OCI-LY3 (cell line): Measurements from ENCODE around the gene FBXO30.

Source experiments
- EZH2phosphoT487 ChIP-seq: fragments of 200-600 bp; shearing (Covaris generic); IDR thresholded peaks from 2 replicates; pipeline ENCODE4 v1.6.1; 2018; ENCODE audit warnings: antibody characterized with exemption, mixed run types, low read depth
- TF ChIP-seq, protein P1 (sequence below): fragments of 200-600, 300-600 bp; sonication (generic); IDR thresholded peaks from 2 replicates; pipeline ENCODE4 v1.5.1; 2014; ENCODE audit warnings: antibody characterized with exemption, low read length, low read depth

DNA sequence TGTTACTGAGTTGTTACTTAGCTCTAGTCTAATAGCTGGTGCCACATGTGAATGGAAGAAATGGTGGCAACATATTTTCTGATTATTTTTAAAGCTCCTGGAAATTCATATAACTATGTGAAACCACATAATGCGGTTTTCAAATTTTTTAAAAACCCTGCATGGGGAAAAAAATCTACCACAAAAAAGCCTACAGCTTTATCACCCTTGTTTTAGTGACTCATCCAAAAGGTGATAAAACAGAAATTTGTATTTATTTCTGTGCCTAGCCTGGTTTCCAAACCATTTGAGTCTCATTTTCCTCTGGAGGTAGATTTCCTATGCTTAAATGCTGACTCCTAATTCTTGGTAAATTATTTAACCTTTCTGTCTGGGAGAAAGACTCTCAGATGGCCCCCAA is 5.4 kb upstream of the FBXO30 start:
- TF ChIP-seq, protein P1, sequence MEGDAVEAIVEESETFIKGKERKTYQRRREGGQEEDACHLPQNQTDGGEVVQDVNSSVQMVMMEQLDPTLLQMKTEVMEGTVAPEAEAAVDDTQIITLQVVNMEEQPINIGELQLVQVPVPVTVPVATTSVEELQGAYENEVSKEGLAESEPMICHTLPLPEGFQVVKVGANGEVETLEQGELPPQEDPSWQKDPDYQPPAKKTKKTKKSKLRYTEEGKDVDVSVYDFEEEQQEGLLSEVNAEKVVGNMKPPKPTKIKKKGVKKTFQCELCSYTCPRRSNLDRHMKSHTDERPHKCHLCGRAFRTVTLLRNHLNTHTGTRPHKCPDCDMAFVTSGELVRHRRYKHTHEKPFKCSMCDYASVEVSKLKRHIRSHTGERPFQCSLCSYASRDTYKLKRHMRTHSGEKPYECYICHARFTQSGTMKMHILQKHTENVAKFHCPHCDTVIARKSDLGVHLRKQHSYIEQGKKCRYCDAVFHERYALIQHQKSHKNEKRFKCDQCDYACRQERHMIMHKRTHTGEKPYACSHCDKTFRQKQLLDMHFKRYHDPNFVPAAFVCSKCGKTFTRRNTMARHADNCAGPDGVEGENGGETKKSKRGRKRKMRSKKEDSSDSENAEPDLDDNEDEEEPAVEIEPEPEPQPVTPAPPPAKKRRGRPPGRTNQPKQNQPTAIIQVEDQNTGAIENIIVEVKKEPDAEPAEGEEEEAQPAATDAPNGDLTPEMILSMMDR, result no peak
- TF ChIP-seq EZH2phosphoT487, result no peak
